Kidney tubule cell (primary cell): Measurements from ENCODE around the gene DHRS2.
"Not testable (repeated sequence)": the region's sequence is repeated elsewhere in the genome, so short reads cannot be mapped to it uniquely, and the experiment has no call there.

Source experiments
- DNase-seq: peaks from one replicate; pipeline ENCODE4 v3.0.0-alpha.2; 2018; ENCODE audit warnings: low spot score

Gene DHRS2

DNA sequence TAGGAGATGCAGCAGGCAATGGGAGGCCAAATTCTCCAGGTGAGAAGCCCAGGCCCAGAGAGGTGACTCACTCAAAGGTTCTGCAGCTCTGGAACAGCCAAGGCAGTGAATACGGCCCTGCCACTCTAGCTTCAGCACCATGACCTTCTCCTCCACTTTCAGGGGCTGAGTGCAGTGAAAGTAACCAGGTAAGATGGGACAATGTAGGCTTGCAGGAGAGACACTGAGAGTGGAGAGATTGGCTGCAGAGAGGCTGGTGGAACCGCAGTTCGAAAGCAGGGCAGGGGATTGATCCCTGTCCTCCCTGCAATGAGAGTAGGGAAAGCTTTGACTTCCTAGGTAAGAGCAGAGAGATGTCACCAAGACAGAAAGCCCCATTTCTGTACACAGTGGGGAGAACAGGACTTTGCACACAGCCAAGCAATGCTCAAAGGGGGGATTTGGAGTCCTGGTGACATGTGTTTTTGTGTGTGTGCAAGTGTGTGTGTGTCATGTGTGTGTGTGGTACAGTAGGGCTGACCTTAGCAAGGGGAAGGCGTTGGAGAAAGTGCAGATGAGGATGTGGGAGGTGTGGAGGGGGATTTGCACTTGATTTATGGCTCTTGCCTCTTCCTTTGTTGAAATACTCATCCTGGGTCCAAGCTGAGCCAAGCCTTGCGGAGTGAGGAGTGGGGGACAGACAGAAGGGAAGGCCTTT lies 12.7 kb downstream of the DHRS2 start:
- no peak for DNase-seq

DNA sequence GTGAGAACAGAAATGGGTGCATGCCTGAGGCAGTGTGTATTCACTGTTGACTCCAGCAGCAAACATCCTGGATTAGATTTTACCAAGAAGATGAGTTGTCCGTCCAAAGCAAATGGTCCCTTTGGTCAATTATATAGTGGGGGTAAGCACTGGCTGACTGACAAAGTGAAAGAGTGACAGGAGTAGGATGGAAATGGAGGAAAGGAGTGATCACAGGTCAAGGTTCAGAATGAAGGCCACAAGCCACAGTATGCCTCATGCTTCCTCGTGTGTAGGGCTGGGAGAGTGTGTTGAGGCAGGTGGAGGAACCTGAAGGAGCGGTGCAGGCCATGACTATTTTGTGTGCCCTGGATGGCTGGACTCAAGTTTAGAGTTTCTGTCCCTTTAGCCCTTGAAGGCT lies 14.3 kb downstream of the DHRS2 start:
- no peak for DNase-seq

DNA sequence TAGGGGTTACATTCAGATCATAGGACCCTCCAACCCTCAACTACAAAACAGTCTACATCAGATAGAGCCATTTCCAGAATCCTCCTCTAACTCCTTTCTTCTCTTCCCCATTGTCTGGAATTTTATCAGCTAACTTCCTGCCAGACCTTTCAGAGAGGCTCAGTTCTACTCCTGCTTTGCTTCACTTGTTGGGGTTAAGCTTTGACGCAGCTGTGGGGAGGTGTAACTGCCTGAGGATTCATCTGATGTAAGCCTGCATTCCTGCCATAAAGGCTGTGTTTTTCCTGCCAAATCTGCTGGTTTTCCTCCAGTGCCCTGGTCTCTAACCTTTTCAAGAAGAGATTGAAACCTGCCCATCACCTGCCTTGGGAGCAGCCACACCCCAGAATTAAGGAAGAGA lies 16.9 kb downstream of the DHRS2 start:
- DNase-seq, result no peak

DNA sequence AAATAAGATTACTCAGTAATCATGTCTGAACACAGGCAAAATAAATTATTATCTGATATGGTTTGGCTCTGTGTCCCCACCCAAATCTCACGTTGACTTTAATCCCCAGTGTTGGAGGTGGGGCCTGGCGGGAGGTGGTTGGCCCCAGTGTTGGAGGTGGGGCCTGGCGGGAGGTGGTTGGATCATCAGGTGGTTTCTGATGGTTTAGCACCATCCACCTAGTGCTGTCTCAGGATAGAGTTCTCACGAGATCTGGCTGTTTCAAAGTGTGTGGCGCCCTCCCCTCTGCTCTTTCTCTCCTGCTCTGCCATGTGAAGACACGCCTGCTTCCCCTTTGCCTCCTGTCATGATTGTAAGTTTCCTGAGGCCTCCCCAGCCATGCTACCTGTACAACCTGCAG lies 18.1 kb downstream of the DHRS2 start:
- no peak for DNase-seq

DNA sequence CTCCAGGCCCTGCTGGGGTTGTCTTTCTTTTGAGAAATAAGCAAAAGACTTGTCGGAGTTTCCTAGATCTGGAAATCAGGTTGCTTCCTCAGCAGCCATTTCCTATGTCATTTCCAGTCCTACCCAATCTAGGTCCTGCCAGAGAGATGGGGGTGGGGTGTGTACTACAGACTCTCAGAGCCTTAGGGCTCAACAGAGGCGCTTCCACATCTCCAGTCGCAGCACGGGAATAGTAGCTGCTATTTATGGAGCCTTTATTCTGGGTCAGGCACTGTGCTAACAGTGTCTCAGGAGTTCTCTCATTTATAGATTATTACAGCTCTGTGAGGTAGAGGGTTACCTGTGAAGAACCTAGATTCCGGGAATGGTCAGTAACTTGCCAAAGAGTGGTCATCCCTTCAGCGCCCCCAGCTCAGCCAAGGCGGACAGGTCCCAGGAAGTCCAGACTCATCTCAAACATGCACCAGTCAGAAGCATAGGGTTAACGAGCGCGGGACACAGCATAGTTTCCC lies 21.9 kb downstream of the DHRS2 start:
- DNase-seq, result no peak

DNA sequence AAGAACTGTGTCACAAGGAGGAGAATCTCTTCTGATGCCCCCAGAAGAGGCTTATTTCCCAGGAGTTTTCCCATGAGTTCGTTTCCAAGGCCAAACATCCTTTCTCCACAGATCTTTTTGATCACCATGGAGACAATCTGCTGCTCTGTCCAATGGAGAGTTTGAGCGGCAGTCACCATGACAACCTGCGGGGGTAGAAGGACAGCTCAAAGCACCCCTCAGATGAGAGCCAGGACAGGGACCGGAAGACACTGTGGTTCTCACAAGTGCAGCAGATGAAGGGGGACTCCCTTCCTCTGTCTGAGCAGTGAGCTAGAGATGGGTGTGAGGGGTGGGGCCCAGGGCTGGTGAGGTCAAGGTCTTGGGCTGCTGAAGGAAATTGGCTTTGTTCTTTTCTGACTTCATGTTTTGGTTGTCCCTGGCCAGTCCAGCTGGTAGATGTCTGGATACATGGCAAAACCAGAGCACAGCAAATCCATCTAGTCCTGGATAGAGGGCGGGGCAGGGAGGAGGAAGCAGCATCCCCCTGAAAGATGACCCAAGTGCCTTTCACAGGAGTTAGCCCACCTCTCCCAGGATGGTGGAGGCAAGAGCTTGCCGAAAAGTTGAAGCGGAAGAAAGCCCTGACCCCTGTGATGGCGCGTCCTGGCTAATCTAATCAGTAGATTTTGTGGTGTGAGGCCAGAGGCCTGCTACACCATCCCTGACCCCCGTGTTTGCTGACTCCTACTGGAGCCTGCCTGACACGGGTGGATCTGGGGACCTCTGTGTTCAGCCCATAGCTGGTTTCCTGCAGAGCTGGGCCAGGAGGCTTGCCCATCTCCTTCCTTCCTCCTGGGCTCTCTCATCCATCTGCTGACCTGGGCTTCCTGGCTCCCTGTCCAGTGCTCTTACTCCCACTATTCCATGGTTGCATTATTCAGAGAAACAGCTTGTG lies 24.4 kb downstream of the DHRS2 start:
- DNase-seq, result no peak

DNA sequence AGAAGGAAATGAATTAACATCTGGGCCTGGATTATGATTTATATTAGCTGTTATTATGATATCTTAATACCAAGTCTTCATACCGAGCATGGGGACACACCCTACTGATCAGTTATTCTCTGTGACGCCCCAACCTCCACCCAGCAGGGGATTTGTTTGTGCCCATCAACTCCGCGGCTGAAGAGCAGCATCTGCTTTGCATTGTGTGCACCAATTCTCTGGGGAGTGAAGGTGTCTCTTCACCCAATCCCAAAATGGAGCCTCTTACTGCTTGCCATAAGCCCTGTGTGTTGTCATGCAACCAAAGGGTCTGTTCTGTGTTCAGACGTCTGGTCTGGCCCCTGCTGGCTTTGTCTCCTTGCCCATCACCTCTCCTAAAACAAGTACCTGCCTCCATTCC lies 25.4 kb downstream of the DHRS2 start:
- DNase-seq, result no peak

DNA sequence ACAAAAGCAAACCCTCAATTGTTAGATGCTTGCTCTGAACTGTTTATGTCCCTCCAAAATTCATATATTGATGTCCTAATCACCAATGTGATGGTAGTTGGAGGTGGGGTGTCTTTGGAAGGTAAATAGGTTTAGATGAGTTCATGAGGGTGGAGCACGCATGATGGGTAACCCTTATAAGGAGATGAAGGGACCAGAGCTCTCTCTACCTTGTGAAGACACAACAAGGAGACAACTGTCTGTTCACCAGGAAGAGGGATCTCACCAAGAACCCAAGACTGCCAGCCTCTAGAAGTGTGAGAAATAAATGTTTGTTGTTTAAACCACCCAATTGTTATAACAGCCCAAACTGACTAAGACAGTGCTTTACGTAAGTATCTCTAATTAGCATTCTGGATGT lies 27.0 kb downstream of the DHRS2 start:
- DNase-seq, result no peak

DNA sequence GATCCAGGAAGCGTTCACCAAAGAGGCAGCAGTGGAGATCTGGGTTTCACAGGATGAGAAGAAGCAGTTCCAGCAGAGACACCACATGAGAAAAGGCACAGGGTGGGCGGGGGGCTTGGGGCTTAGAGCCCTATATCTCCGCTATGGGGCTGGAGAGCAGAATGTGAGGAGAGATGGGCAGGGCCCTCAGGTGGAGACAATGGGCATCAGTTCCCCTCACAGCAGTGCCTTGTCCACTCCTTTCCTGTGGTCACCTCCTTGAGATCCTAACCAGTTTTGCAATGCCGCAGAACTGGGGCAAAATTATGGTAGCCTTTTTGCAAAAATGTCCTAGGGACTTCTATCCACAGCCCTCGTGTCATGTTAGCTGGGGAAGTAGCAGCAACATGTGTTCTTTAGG lies 27.5 kb downstream of the DHRS2 start:
- DNase-seq, result no peak

DNA sequence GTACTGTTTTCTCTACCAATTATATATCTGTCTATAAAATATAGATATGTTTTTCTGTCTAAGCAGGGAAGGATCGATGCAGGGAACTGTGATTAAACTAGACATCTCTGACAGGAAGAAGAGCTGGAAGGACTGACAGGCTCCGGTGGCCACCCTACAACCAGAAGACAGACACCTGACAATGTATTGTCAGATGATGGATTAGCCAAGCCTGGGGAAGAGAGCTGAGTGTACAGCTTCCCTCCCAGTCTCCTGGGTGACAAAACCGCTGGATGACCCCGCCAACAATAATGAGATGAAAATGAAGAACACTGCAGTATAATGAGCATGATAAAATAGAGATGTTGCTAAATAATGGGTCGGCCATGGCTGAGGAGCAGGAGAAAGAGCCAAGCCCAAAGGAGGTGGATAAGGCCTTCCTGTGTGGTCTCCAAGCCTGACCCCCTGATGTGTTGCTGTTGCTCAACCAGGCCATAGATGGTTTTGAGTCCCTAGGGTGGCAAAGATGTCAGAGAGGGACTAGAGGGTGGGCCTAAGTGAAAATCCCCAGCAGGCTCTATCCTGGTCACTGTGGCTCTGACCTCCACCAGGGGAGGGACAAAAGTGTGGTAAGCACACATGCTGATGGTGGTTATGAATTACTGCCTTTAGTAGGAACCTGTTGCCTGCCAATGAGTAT lies 28.2 kb downstream of the DHRS2 start:
- no peak for DNase-seq

DNA sequence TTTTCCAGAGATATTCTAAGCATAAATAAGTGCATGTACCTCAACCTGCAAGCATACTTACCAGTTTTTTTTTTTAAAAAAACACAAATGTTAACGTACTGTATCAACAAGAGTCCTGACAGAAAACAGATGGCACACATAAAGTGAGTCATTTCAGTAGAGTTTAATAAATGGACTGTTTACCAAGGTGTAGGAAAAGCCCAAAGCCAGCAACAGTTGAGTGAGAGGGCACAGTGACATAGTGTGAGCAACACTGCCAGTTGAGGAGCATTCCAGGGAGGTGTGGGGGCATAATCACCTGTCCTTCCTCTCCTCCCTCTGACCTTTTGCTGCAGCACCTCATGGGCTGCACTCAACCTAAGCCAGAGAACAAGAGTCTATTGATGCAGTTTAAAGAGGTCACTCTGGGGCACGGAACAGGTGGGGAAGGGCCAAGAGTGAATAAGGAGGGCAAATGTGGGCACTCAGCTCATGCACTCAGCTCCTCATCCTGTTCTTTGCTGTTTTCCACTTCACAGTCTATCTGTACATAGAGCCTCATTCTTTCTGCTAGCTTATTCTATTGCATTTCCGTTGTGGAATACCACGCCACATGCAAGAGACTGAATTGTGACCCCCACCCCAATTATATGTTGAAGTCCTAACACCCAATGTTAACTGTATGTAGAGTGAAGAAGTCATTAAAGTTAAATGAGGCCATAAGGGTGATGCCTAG lies 29.3 kb downstream of the DHRS2 start:
- DNase-seq, result no peak

DNA sequence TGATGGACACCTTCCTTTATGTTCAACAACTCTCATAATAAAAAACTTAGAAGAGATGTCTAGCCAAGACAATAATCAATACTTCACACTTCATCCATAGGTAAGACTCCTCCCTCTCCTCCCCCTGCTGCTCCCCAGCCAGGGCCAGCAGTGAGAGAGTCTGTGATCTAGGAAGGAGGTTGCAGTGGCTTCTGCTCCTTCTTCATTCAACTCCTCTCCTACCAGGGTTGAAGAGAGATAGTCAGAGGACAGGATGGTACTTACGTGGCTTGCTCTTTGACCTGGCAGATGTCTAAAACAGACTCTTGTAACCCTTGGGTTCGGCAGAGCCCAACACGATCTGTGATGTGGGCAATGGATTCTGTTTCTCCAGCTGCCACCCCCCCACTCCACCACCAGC lies 31.0 kb downstream of the DHRS2 start:
- no peak for DNase-seq

DNA sequence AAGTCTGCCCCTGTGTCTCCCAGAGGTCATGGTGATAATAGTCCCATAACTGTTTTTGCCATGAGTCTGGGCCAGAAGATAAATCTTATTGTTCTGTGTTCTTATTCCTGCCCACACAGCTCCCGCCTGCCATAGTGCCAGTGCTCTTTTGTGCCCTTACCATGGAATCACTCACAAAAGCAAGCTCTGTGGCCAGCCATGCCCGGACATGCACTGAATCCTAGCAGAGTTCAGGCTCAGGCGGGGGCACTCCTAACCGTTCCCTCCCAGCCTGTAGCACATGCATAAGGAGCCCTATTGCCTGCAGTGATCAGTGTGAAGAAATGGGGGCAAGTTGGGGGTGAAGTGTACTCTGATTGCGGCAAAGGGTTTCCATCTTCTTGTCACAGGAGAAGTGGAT lies 33.3 kb downstream of the DHRS2 start:
- DNase-seq, result no peak

DNA sequence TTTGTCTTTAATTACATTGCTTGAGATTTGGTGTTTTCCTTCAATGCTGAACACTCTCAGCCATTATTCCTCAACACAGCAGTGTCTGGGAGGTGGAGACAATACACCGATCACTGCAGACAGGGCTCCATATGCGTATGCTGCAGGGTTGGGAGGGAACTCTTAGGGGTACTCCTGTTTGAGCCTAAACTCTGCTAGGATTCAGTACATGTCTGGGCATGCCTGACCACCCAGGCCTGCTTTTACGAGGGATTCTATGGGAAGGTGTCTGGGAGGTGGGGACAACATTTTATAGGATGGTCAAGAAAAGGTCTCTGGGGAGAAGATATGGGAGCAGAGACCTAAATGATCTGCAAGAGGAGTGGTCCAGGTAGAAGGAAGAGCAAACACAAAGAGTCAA lies 34.3 kb downstream of the DHRS2 start:
- DNase-seq, result no peak

DNA sequence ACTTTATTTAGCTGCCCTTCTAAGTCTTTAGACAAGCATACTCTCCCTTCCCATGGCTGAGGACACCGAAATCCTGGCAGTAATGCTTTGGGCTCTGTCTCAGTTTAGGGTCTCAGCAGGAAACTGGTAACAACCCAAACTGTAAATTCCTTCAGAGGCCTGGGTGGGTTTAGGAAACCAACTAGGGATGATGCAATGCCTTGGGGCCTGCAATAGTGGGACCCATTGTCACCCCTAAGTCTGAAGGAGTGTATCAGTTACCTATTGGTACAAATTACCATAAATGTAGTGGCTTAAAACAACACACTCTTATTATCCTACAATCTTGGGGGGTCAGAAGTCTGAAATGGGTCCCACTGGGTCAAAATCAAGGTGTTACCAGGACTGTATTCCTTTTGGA lies 36.0 kb downstream of the DHRS2 start:
- no peak for DNase-seq

DNA sequence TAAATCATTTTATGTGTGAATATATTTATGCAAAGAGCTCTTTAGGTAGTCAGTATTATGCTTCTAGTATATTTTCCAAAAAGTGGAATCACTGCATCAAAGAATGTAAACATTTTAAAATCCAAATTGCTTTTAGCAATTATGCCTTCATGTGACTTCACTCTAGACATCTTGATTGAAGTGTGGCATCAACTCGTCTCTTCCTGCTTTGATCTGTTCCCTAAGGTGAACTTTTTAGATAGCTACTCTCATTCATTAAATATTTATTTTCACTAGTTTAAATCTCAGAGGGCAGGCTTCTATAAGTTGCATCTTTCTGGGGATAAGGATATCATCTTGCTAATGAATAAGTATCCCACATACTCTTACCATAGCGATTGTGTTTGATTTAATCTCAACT lies 39.2 kb downstream of the DHRS2 start:
- no peak for DNase-seq

DNA sequence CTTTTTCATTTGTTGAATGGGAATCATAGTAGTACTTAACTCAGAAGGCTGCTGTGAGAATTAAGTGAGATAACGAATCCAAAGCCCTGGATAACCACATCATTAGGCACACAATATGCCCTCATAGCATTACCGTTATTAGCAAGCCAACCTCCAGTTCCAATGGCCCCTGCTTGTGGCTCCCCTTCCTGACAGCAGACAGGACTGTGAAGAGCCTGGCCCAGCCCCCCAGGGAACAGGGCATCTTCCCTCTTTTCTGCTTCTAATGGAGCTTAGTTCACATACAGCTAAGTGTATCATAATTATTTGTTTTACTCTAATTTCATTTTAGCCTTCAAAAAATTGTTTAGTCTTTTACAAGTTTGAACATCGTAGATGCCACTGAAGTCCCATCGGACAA lies 39.7 kb downstream of the DHRS2 start:
- no peak for DNase-seq

DNA sequence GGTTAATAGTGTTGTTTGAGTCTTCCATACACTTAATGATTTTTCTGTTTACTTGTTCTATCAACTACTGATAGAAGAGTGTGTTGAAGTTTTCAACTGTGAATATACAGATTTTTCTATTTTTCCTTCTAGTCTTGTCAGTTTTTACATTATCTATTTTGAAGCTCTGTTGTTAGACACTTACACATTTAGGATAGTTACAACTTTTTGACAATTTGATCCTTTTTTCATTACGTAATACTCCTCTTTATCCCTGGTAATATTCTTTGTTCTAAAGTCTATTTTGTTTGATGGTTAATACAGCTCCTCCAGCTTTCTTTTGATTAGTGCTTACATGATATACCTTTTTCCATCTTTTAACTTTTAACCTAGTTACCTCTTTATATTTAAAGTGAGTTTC lies 45.2 kb downstream of the DHRS2 start:
- no peak for DNase-seq

DNA sequence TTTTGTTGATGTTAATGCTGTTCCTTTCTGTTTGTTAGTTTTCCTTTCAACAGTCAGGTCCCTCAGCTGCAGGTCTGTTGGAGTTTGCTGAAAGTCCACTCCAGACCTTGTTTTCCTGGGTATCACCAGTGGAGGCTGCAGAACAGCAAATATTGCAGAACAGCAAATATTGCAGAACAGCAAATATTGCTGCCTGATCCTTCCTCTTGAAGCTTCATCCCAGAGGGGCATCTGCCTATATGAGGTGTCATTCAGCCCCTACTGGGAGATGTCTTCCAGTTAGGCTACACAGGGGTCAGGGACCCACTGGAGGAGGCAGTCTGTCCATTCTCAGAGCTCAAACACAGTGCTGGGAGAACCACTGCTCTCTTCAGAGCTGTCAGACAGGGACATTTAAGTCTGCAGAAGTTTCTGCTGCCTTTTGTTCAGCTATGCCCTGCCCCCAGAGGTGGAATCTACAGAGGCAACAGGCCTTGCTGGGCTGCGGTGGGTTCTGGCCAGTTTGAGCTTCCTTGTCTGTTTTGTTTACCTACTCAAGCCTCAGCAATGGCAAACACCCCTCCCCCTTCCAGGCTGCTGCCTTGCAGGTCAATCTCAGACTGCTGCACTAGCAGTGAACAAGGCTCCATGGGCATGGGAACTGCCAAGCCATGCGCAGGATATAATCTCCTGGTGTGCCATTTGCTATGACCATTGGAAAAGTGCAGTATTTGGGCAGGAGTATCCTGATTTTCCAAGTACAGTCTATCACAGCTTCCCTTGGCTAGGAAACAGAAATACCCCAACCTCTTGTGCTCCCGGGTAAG lies 53.7 kb downstream of the DHRS2 start:
- DNase-seq, result not testable (repeated sequence)

DNA sequence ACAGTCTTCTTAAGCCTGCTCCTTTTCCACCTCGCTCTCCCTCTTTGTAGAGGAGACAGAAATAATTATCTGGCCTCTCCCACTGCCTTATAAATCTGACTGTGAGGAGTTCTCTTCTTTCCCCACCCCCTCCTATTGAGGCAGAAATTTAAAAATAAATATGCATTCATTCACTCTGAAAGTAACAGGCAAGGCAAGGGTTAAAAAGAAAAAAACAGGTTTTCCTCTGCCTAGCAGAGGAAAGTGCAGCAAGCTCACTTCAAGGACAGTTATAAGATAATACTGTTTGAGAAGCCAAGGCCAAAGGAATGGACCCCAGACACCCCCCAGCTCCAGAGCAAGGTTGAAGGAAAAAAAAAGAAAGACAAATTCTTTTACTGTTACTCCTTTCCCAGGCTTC lies 56.3 kb downstream of the DHRS2 start:
- DNase-seq, result no peak

DNA sequence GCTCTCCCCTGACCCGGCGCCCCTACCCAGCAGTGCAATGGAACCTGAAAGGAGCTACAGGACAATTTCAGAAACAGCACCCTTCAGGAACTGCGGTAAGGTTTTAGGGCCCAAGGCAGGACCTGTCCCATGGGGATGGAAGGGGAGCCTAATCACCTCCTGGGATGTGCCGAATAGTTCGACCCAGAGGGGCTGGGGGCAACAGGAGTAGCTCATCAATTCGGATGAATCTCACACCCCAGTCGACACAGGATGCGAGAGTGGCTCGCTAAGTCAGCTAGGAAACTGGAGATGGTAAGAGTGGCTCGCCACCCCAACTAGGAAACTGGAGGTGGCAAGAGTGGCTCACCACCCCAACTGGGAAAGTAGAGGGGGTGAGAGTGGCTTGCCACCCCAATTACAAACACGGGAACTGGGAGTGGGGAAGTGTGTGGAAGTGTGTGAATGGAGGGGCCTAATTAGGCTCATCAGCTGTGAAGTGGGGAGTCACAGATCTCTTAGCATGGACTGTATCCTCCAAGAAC lies 57.1 kb downstream of the DHRS2 start:
- DNase-seq, result no peak
